HEK293 (cell line): ENCODE measurements around the gene ENOX2.

ENCODE experiments used
- CTCF ChIP-seq: fragments of 450-650 bp; formaldehyde crosslinking; IDR thresholded peaks from 2 replicates; pipeline ENCODE4 v1.5.1; 2016; ENCODE audit warnings: missing biosample characterization, missing genetic modification characterization
- REST ChIP-seq: fragments of 450-650 bp; formaldehyde crosslinking; IDR thresholded peaks from 2 replicates; pipeline ENCODE4 v1.5.1; 2016; ENCODE audit warnings: missing biosample characterization, missing genetic modification characterization
- SCRT1 ChIP-seq: fragments of 450-650 bp; formaldehyde crosslinking; IDR thresholded peaks from 2 replicates; pipeline ENCODE4 v1.5.1; 2016; ENCODE audit warnings: missing biosample characterization, missing genetic modification characterization, borderline replicate concordance
- ZBTB8A ChIP-seq: fragments of 450-650 bp; formaldehyde crosslinking; IDR thresholded peaks from 2 replicates; pipeline ENCODE4 v1.5.1; 2016; ENCODE audit warnings: missing biosample characterization, missing genetic modification characterization
- ZNF16 ChIP-seq: fragments of 450-650 bp; formaldehyde crosslinking; IDR thresholded peaks from 2 replicates; pipeline ENCODE4 v1.5.1; 2016; ENCODE audit warnings: low read depth, missing biosample characterization, missing genetic modification characterization
- ZNF274 ChIP-seq, 2 experiments: fragments of 200-500 bp in 1 of 2; fragments of 450-650 bp in 1 of 2; sonication (Bioruptor generic) in 1 of 2; formaldehyde crosslinking in 1 of 2; IDR thresholded peaks; 2 replicates each; pipeline versions ENCODE4 v1.5.1 to v1.6.1; 2014 to 2016; ENCODE audit warnings: borderline replicate concordance in 1 of 2, inconsistent platforms in 1 of 2, low read length in 1 of 2, missing biosample characterization in 1 of 2, missing genetic modification characterization in 1 of 2

GRCh38 chrX:130828641-130829040, 74.4 kb downstream of the ENOX2 start:
- TF ChIP-seq ZNF274 (IDR thresholded peaks at IDR 0.05; ENCODE audit: low read length), result no peak
- TF ChIP-seq ZNF274 (tag by site-specific recombination; IDR thresholded peaks at IDR 0.05; ENCODE audit: borderline replicate concordance), result no peak
- no peak for TF ChIP-seq REST
- TF ChIP-seq ZBTB8A (tag by site-specific recombination), result no peak
- TF ChIP-seq SCRT1, result no peak
- TF ChIP-seq CTCF (tag by site-specific recombination), result no peak
- no peak for TF ChIP-seq ZNF16 (tag by site-specific recombination)
